Measurements from ENCODE around the gene SLC30A10.
"Not testable (repeated sequence)": the region's sequence is repeated elsewhere in the genome, so short reads cannot be mapped to it uniquely, and the experiment has no call there.

The SLC30A10 gene

GRCh38 chr1:219891846-219892245 lies 36.5 kb downstream of the SLC30A10 start:
- not testable (repeated sequence) for DNase-seq (ENCODE audit: low read depth)

GRCh38 chr1:219888667-219889066 lies 39.7 kb downstream of the SLC30A10 start:
- not testable (repeated sequence) for DNase-seq (ENCODE audit: low read depth)

GRCh38 chr1:219885680-219886079 lies 42.7 kb downstream of the SLC30A10 start:
- DNase-seq (ENCODE audit: low read depth), result no peak

- no peak for DNase-seq (ENCODE audit: low read depth)
Measured at GRCh38 chr1:219883400-219884332, 44.7 kb downstream of the SLC30A10 start.

- no peak for DNase-seq (ENCODE audit: low read depth)
Measured at GRCh38 chr1:219882755-219883154, 45.6 kb downstream of the SLC30A10 start.

- no peak for DNase-seq (ENCODE audit: low read depth)
Measured at GRCh38 chr1:219882096-219882495, 46.3 kb downstream of the SLC30A10 start.

GRCh38 chr1:219880765-219881457 lies 47.4 kb downstream of the SLC30A10 start:
- DNase-seq (ENCODE audit: low read depth), result no peak

GRCh38 chr1:219876798-219877209 lies 51.6 kb downstream of the SLC30A10 start:
- no peak for DNase-seq (ENCODE audit: low read depth)

GRCh38 chr1:219875860-219876259 lies 52.5 kb downstream of the SLC30A10 start:
- DNase-seq (ENCODE audit: low read depth), result no peak

- not testable (repeated sequence) for DNase-seq (ENCODE audit: low read depth)
Measured at GRCh38 chr1:219872538-219872937, 55.8 kb downstream of the SLC30A10 start.

GRCh38 chr1:219871427-219872057 lies 56.8 kb downstream of the SLC30A10 start:
- DNase-seq (ENCODE audit: low read depth), result no peak

GRCh38 chr1:219868615-219869014 lies 59.7 kb downstream of the SLC30A10 start:
- not testable (repeated sequence) for DNase-seq (ENCODE audit: low read depth)

Data from stromal cell of bone marrow (primary cell).